Heart left ventricle (tissue), 16 donors: ENCODE results near the gene ZW10. TPM values are rescaled to one million over a fixed set of nuclear protein-coding genes. Genes with fewer than 3 reads are reported as not detected.
"Not testable (repeated sequence)": the region's sequence is repeated elsewhere in the genome, so short reads cannot be mapped to it uniquely, and the experiment has no call there.

Source experiments
- ATAC-seq, 4 donors: fragments of 200-7000 bp; cut with Tn5 transposase; one replicate each; pipeline ENCODE4 v1.9.1; 2020 to 2022; ENCODE audit warnings: moderate library complexity in 4 of 4, mild to moderate bottlenecking in 3 of 4, moderate number of reproducible peaks in 1 of 4
- DNase-seq, 5 donors: peaks; one replicate each; pipeline ENCODE4 v3.0.0-alpha.2; 2020
- H3K27ac ChIP-seq, 12 donors: fragments of 200-600 bp; sonication (generic) in 4 of 12; one replicate each; pipeline versions ENCODE4 v1.5.0 to v1.8.0; 2016 to 2022; ENCODE audit warnings: mild to moderate bottlenecking in 2 of 12
- H3K27me3 ChIP-seq, 9 donors: fragments of 200-600 bp; sonication (generic) in 2 of 9; one replicate each; pipeline versions ENCODE4 v1.5.1 to v1.8.0; 2016 to 2022; ENCODE audit warnings: mild to moderate bottlenecking in 3 of 9
- H3K36me3 ChIP-seq, 9 donors: fragments of 200-600 bp; sonication (generic) in 2 of 9; one replicate each; pipeline versions ENCODE4 v1.5.0 to v1.8.0; 2018 to 2022; ENCODE audit warnings: mild to moderate bottlenecking in 2 of 9
- H3K4me1 ChIP-seq, 12 donors: fragments of 200-600 bp; sonication (generic) in 4 of 12; one replicate each; pipeline versions ENCODE4 v1.5.0 to v1.8.0; 2016 to 2022; ENCODE audit warnings: mild to moderate bottlenecking in 3 of 12
- H3K4me3 ChIP-seq, 12 donors: fragments of 200-600 bp; sonication (generic) in 4 of 12; one replicate each; pipeline versions ENCODE4 v1.5.0 to v1.8.0; 2017 to 2022; ENCODE audit warnings: mild to moderate bottlenecking in 9 of 12, moderate library complexity in 4 of 12
- H3K9me3 ChIP-seq, 12 donors: fragments of 200-600 bp; sonication (generic) in 4 of 12; one replicate each; pipeline versions ENCODE4 v1.5.0 to v1.8.0; 2016 to 2022; ENCODE audit warnings: mild to moderate bottlenecking in 1 of 12
- POLR2A ChIP-seq, 2 donors: fragments of 450-650 bp; IDR thresholded peaks; one replicate each; pipeline ENCODE4 v1.6.1; 2017; ENCODE audit warnings: antibody characterized with exemption in 2 of 2, mild to moderate bottlenecking in 2 of 2, moderate library complexity in 2 of 2
- WGBS, 4 donors: extraction: QIAGEN DNeasy Blood & Tissue Kit in 2 of 4; methylation state at CpG; one replicate each; pipeline versions ENCODE4 v1.1.5 to v1.1.7; 2013 to 2018; 5-methylcytosine and 5-hydroxymethylcytosine counted together
- intact Hi-C, 10 donors: fragments of 100-400 bp; cut with DNase I; formaldehyde crosslinking; loops; one replicate each; pipeline versions ENCODE4 v1.11.1 to v1.14.2; 2022
- polyA plus RNA-seq, 2 donors: library from polyadenylated mRNA; stranded (reverse); fragments of 200-250 nt; gene quantifications; one replicate each; pipeline ENCODE4 v1.2.3, GENCODE V29; 2013
- total RNA-seq, 9 donors: library from RNA; depleted of rRNA in 2 of 9; stranded (reverse); fragments of >200 nt in 2 of 9; fragmentation: NEBNext Ultra II Directional in 3 of 9; extraction: Animal tissue kit (Norgen Biotek cat#: 25700) in 3 of 9; gene quantifications; one replicate each; pipeline versions ENCODE4 v1.1.0 to v1.2.4, GENCODE V29; 2016 to 2023
- TF ChIP-seq, protein P1 (sequence below), 12 donors: fragments of 200-600 bp; sonication (generic) in 4 of 12; IDR thresholded peaks; one replicate each; pipeline versions ENCODE4 v1.5.0 to v1.8.0; 2018 to 2022; ENCODE audit warnings: antibody characterized with exemption in 12 of 12, mild to moderate bottlenecking in 5 of 12
- donor health status: ischemic (EF 13 %, LVEDD 7.1; RV severe dilation, severe dysfunction).
- donor health status: healthy with polysubstance abuse.
- donor health status: DM: no; HTN: yes; CAD: no.
- donor health status: DM: no; HTN: no; CAD: no.
- donor health status: ischemic (EF 25% LVEDD 6.9; RV normal size, moderate dysfunction).
- donor health status: ischemic (EF 25% LVEDD 5.7; RV mildly dilated, moderate dysfunction).
- donor health status: healthy.
- donor health status: DM: yes; HTN: yes; CAD: no.
- donor health status: ischemic (EF 35%, LVEDD 5.7; RV mildly dilated, moderate dysfunction).
- donor health status: nonischemic (EF 11% LVEDD 7.7; RV severe dilation, severe dysfunction).
- donor health status: DM: yes; HTN: yes; CAD: no.
- donor health status: PGD.
- donor health status: ischemic (EF 29% LVEDD 5.4; RV normal size, mild dysfunction).
- donor health status: nonischemic (EF 23%, LVEDD 6.1; RV moderate dilation, normal function).

ZW10 gene
- total and polyA plus RNA-seq, 11 donors = 2.2 to 12.0 (median 9.8) TPM

DNA sequence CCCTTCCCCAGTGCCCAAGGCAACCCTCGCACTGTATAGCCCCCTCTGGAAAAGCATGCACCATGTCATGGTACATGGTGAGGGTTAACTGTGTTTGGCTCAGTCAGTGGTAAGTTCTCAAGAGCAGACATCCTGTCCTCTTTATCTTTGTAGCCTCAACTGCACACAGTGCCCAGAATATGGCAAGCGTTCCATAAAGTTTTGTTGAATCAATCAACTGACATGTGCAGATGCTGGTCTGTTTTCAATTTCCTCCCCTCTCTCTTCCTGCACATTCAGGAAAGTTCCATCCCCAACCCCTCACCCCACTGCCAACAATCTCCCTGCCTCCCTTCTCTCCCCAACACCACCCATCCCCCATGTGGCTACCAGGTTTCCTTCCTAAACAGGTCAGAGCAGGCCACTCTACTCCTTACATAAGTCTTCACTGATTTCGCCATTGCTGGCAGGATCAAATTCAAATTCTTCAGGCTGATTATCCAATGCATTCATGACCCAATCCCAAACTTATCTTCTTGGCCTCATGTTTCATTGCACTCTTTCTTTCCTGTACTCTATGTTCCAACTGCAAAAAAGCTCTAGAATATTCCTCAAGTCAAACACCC is 51.9 kb downstream of the ZW10 start:
- TF ChIP-seq POLR2A (IDR thresholded peaks at IDR 0.05) = no peak
- TF ChIP-seq, protein P1, sequence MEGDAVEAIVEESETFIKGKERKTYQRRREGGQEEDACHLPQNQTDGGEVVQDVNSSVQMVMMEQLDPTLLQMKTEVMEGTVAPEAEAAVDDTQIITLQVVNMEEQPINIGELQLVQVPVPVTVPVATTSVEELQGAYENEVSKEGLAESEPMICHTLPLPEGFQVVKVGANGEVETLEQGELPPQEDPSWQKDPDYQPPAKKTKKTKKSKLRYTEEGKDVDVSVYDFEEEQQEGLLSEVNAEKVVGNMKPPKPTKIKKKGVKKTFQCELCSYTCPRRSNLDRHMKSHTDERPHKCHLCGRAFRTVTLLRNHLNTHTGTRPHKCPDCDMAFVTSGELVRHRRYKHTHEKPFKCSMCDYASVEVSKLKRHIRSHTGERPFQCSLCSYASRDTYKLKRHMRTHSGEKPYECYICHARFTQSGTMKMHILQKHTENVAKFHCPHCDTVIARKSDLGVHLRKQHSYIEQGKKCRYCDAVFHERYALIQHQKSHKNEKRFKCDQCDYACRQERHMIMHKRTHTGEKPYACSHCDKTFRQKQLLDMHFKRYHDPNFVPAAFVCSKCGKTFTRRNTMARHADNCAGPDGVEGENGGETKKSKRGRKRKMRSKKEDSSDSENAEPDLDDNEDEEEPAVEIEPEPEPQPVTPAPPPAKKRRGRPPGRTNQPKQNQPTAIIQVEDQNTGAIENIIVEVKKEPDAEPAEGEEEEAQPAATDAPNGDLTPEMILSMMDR (IDR thresholded peaks at IDR 0.05) = no peak
- no peaks in the 10 kb centered on the region for H3K27me3 ChIP-seq
- peaks cover 0 to 5% (median 0%) of the 10 kb centered on the region in 12 donors for H3K9me3 ChIP-seq
- intact Hi-C loops = loop anchor here in 2 of 10 donors (10.0 kb wide), 1 partner anchor 187 kb away; no protein-coding TSS in a partner anchor
- H3K27ac ChIP-seq = no peak overlapping the region
- peaks cover 0 to 8% (median 0%) of the 10 kb centered on the region in 9 donors for H3K36me3 ChIP-seq
- H3K4me3 ChIP-seq = no peak overlapping the region
- DNase-seq (no peak), ATAC-seq (peak in 2 of 4 donors; percentile 32 to 38)
- 76 to 90% (median 86%) methylated on average over 3 of the region's 3 CpGs for WGBS, 4 donors
- H3K4me1 ChIP-seq = peaks cover 0 to 5% (median 0%) of the 10 kb centered on the region in 12 donors

DNA sequence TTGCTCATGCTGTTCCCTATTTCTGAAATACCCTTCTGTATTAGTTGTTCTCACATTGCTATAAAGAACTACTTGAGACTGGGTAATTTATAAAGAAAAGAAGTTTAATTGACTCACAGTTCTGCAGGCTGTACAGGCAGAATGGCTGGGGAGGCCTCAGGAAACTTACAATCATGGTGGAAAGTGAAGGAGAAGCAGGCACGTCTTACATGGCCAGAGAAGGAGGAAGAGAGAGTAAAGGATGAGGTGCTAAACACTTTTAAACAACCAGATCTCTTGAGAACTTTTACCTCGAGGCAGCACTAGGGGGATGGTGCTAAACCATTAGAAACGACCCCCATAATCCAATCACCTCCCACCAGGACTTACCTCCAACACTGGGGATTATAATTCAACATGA is 53.0 kb downstream of the ZW10 start:
- peaks cover 0 to 11% (median 0%) of the 10 kb centered on the region in 9 donors for H3K36me3 ChIP-seq
- H3K27ac ChIP-seq, H3K4me3 ChIP-seq, DNase-seq, H3K4me1 ChIP-seq, ATAC-seq, H3K27me3 ChIP-seq, H3K9me3 ChIP-seq: not testable (repeated sequence)
- 63 to 83% (median 78%) methylated on average over 3 of the region's 3 CpGs for WGBS, 4 donors
- intact Hi-C loops = loop anchor here in 2 of 10 donors (10.0 kb wide), 1 partner anchor 186 kb away; no protein-coding TSS in a partner anchor

DNA sequence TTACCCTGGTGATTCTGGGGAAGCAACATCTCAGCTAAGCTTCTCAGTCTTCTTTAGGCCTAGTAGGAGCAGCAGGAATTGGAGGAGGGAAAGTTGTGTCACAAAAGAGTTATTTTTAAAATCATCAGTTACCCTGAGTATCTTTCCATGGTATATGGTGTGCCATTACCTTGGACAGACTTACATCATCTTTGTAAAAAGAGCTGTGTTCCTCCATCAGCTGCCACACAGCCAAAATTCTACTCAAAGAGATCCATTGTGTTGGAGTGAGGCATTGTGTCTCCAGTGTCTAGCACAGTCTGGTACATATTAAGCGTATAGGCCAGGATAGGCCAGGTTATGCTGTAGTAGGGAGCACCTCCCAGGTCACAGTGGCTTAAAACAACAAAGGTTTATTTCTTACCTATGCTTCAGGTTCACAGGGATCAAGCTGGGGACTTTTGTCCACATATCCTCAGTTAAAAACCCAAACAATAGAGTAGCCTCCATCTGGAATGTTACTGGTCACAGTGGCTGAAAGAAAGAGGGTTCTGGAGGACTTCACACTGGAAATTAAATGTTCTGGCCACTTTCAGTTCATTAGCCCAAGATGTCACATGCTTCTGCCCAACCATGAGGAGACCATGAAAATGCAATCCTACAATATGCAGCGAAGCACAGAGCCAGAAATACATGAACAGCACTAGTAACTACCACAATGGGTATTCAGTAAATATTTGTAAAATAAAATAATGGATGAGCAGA is 57.4 kb downstream of the ZW10 start:
- peaks cover 0 to 15% (median 0%) of the 10 kb centered on the region in 12 donors for H3K9me3 ChIP-seq
- no peak for DNase-seq
- no peak overlapping the region for H3K27ac ChIP-seq
- 95 to 98% (median 96%) methylated on average over 2 of the region's 2 CpGs for WGBS, 4 donors
- ATAC-seq = peak in 1 of 4 donors; percentile 71
- H3K4me3 ChIP-seq = no peak overlapping the region
- H3K36me3 ChIP-seq = peaks cover 0 to 16% (median 0%) of the 10 kb centered on the region in 9 donors
- no peak for TF ChIP-seq POLR2A (IDR thresholded peaks at IDR 0.05)
- TF ChIP-seq, protein P1 (IDR thresholded peaks at IDR 0.05) = no peak
- H3K4me1 ChIP-seq = no peaks in the 10 kb centered on the region
- intact Hi-C loops = no loop called here
- no peaks in the 10 kb centered on the region for H3K27me3 ChIP-seq

DNA sequence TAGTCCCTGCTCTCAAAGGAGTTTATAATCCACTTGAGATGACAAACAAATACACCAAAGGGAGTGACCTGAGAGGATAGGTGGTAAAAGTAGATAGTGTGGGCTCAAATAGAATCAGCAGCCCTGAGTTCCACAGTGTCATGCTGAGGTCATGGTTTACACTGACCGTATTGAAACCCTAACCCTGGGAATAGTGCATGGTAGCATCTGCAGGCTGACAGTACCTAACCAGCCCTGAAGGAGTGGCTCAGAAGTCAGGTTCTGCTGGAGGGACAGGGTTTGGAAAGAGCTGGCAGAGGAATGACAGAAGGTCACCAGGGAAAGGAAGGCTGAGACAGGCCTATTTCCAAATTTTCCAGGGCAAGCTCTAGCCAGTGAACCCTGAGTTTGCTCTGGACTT is 58.2 kb downstream of the ZW10 start:
- DNase-seq = no peak
- ATAC-seq = no peak
- intact Hi-C loops = no loop called here
- H3K4me1 ChIP-seq = no peaks in the 10 kb centered on the region
- peaks cover 0 to 23% (median under 1%) of the 10 kb centered on the region in 12 donors for H3K9me3 ChIP-seq
- no peak for TF ChIP-seq POLR2A (IDR thresholded peaks at IDR 0.05)
- TF ChIP-seq, protein P1 (IDR thresholded peaks at IDR 0.05) = no peak
- H3K36me3 ChIP-seq = peaks cover 0 to 16% (median 0%) of the 10 kb centered on the region in 9 donors
- WGBS, 4 donors = 73 to 100% (median 90%) methylated on average over 1 of the region's 1 CpG
- H3K27ac ChIP-seq = no peak overlapping the region
- no peak overlapping the region for H3K4me3 ChIP-seq
- H3K27me3 ChIP-seq = no peaks in the 10 kb centered on the region
